MM.1S (cell line): ENCODE measurements around the gene KPNA1.

Experiments used
- EZH2 ChIP-seq: fragments of 300-600 bp; sonication (generic); optimal IDR thresholded peaks from 2 replicates; pipeline ENCODE3; 2017; ENCODE audit warnings: low read depth, mild to moderate bottlenecking, antibody characterized with exemption, low read length, mixed read lengths
- TF ChIP-seq, protein P1 (sequence below): fragments of 300-600 bp; sonication (generic); IDR thresholded peaks from 2 replicates; pipeline ENCODE4 v1.5.1; 2016; ENCODE audit warnings: antibody characterized with exemption, low read length, mixed read lengths

DNA sequence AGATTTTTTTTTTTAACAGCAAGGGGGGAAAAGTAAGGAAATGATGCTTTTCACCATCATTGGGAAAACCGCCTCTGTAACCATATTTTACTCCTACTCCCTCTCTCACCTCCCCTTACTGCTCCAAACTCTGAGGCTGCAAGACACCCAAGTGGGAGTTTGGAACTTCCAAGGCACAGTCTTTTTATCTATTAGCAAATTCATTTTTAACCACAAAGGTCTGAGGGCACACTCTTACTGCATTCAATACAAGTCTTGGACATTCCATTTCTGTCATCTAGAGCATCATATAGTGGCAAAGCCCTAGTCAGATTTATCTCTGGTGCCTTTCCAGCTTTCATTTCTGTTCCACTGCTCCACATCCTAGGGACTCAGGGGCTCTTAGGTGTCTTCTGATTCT, 117.5 kb downstream of the KPNA1 start:
- TF ChIP-seq, protein P1, sequence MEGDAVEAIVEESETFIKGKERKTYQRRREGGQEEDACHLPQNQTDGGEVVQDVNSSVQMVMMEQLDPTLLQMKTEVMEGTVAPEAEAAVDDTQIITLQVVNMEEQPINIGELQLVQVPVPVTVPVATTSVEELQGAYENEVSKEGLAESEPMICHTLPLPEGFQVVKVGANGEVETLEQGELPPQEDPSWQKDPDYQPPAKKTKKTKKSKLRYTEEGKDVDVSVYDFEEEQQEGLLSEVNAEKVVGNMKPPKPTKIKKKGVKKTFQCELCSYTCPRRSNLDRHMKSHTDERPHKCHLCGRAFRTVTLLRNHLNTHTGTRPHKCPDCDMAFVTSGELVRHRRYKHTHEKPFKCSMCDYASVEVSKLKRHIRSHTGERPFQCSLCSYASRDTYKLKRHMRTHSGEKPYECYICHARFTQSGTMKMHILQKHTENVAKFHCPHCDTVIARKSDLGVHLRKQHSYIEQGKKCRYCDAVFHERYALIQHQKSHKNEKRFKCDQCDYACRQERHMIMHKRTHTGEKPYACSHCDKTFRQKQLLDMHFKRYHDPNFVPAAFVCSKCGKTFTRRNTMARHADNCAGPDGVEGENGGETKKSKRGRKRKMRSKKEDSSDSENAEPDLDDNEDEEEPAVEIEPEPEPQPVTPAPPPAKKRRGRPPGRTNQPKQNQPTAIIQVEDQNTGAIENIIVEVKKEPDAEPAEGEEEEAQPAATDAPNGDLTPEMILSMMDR, result no peak
- TF ChIP-seq EZH2, result no peak
